ENCODE results near the gene HYAL4.

GRCh38 chr7:123876557-123877256 is 31.7 kb downstream of the HYAL4 start:
- TF ChIP-seq CTCF (IDR thresholded peaks at IDR 0.05) (no peak), POLR2AphosphoS5 (IDR thresholded peaks at IDR 0.05) (no peak), POLR2A (IDR thresholded peaks at IDR 0.05) (no peak)

Measured in suprapubic skin (tissue), 4 donors.